Adrenal gland (tissue), 5 donors: ENCODE results near the gene RARB.

ENCODE experiments used
- POLR2A ChIP-seq, 2 donors: fragments of 450-650 bp; IDR thresholded peaks; one replicate each; pipeline ENCODE4 v1.6.1; 2017; ENCODE audit warnings: antibody characterized with exemption in 2 of 2, mild to moderate bottlenecking in 2 of 2, moderate library complexity in 1 of 2
- TF ChIP-seq, protein P1 (sequence below), 6 experiments: fragments of 450-650 bp in 4 of 6; fragments of 200-600 bp in 2 of 6; sonication (generic) in 1 of 6; IDR thresholded peaks; 1 replicate in 5 of 6; 2 replicates in 1 of 6; pipeline versions ENCODE4 v1.5.1 to v1.8.0; 2016 to 2021; ENCODE audit warnings: antibody characterized with exemption in 6 of 6, mild to moderate bottlenecking in 2 of 6, moderate library complexity in 1 of 6
- donor health status: DM: no; HTN: no; CAD: no.

DNA sequence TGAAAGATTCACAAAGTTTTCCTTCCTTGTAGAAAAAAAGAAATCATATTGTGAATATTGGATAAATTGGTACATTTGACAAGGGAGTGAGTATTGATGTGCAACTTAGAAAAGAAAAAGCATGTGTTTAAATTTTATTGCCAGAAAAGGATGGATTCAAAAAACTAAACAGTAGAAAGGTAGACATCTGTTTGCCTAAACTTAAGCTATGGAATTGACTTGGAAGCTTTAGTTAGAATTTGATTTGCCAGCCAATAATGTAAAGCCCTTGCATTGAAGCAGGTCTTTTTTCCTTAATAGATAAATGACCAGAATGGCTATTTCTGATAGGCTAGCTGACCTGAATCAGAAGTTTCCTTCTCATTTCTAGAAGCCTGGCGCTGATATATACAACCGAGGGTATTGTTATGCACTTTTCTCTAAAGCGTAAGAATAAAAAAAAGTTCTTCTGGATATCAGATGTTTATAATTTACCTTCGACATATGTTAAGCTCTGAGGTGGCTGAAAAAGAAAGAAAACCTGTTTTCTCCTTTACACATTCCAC lies 4.2 kb downstream of the RARB start:
- no peak for TF ChIP-seq POLR2A (IDR thresholded peaks at IDR 0.05)
- TF ChIP-seq, protein P1, sequence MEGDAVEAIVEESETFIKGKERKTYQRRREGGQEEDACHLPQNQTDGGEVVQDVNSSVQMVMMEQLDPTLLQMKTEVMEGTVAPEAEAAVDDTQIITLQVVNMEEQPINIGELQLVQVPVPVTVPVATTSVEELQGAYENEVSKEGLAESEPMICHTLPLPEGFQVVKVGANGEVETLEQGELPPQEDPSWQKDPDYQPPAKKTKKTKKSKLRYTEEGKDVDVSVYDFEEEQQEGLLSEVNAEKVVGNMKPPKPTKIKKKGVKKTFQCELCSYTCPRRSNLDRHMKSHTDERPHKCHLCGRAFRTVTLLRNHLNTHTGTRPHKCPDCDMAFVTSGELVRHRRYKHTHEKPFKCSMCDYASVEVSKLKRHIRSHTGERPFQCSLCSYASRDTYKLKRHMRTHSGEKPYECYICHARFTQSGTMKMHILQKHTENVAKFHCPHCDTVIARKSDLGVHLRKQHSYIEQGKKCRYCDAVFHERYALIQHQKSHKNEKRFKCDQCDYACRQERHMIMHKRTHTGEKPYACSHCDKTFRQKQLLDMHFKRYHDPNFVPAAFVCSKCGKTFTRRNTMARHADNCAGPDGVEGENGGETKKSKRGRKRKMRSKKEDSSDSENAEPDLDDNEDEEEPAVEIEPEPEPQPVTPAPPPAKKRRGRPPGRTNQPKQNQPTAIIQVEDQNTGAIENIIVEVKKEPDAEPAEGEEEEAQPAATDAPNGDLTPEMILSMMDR (IDR thresholded peaks at IDR 0.05), result no peak
